Cardiac muscle cell (in vitro differentiated cells and primary cell): Measurements from ENCODE around the gene ZNF609. TPM values are rescaled to one million over a fixed set of nuclear protein-coding genes. Genes with fewer than 3 reads are reported as not detected.
A peak's percentile ranks its signal among the peaks of the same experiment; 100 is the strongest.

Experiments used
- DNase-seq, 2 donors: peaks; one replicate each; pipeline versions ENCODE4 v3.0.0 to v3.0.0-alpha.2; 2010 to 2017; ENCODE audit warnings: low read depth in 1 of 2, low spot score in 1 of 2
- H3K27ac ChIP-seq: fragments of 200-600 bp; sonication (generic); 2 replicates; pipeline ENCODE4 v1.5.1; 2016
- H3K27me3 ChIP-seq: fragments of 200-600 bp; sonication (generic); 2 replicates; pipeline ENCODE4 v1.6.0; 2016; ENCODE audit warnings: control low read depth
- H3K36me3 ChIP-seq: fragments of 200-600 bp; sonication (generic); 2 replicates; pipeline ENCODE4 v1.5.1; 2016; ENCODE audit warnings: control low read depth
- H3K4me1 ChIP-seq: fragments of 200-600 bp; sonication (generic); 2 replicates; pipeline ENCODE4 v1.8.1; 2017; ENCODE audit warnings: low read depth, mild to moderate bottlenecking, mixed run types
- H3K4me3 ChIP-seq: fragments of 200-600 bp; sonication (generic); 2 replicates; pipeline ENCODE4 v1.5.1; 2016; ENCODE audit warnings: mild to moderate bottlenecking
- H3K9me3 ChIP-seq: fragments of 200-600 bp; sonication (generic); 2 replicates; pipeline ENCODE4 v1.5.1; 2017; ENCODE audit warnings: low read depth, mild to moderate bottlenecking, control low read depth
- CTCF ChIP-seq: IDR thresholded peaks from 2 replicates; pipeline ENCODE4 v1.5.1; 2012; ENCODE audit warnings: low read depth, mild to moderate bottlenecking, low read length
- polyA plus RNA-seq: library from polyadenylated mRNA; unstranded; fragments of >200 nt; fragmentation: Nextera tagmentation; extraction: Ambion mirVana; gene quantifications from 2 replicates; pipeline ENCODE4 v1.2.1, GENCODE V29; 2016
- total RNA-seq: library from RNA; depleted of rRNA; stranded (reverse); fragments of >200 nt; gene quantifications from 2 replicates; pipeline ENCODE4 v1.2.3, GENCODE V29; 2016

Gene ZNF609
- total and polyA plus RNA-seq, 2 experiments from 2014 or later, result 25.6 to 41.4 TPM

- Histone ChIP-seq H3K27ac (peak overlapping the region; percentile 50), H3K27me3 (no peaks in the 10 kb centered on the region), H3K36me3 (no peaks in the 10 kb centered on the region), H3K9me3 (no peaks in the 10 kb centered on the region), H3K4me3 (no peak overlapping the region), H3K4me1 (peaks cover 34% of the 10 kb centered on the region)
- TF ChIP-seq CTCF, result no peak
- no peak for DNase-seq
These were observed 1.2 kb upstream of the ZNF609 start for GRCh38 chr15:64459066-64459781.

GRCh38 chr15:64460724-64461720 is 644 bp downstream of the ZNF609 start:
- H3K4me1 ChIP-seq, result peaks cover 39% of the 10 kb centered on the region
- no peaks in the 10 kb centered on the region for H3K9me3 ChIP-seq
- no peaks in the 10 kb centered on the region for H3K27me3 ChIP-seq
- peak; percentile 51 to 87 for DNase-seq
- peak overlapping the region; percentile 92 for H3K4me3 ChIP-seq
- H3K27ac ChIP-seq, result peak overlapping the region; percentile 91
- no peaks in the 10 kb centered on the region for H3K36me3 ChIP-seq
- peak; percentile 11 for TF ChIP-seq CTCF

- Histone ChIP-seq H3K27ac (peak overlapping the region; percentile 91), H3K9me3 (no peaks in the 10 kb centered on the region), H3K4me3 (peak overlapping the region; percentile 92), H3K36me3 (no peaks in the 10 kb centered on the region), H3K27me3 (no peaks in the 10 kb centered on the region), H3K4me1 (peaks cover 46% of the 10 kb centered on the region)
- no peak for TF ChIP-seq CTCF
- peak; percentile 23 to 41 for DNase-seq
These were observed 1.4 kb downstream of the ZNF609 start for GRCh38 chr15:64461721-64462162.

GRCh38 chr15:64462492-64462891 is 2.1 kb downstream of the ZNF609 start:
- H3K36me3 ChIP-seq, result no peaks in the 10 kb centered on the region
- peak overlapping the region; percentile 91 for H3K27ac ChIP-seq
- no peaks in the 10 kb centered on the region for H3K27me3 ChIP-seq
- no peaks in the 10 kb centered on the region for H3K9me3 ChIP-seq
- no peak for TF ChIP-seq CTCF
- H3K4me3 ChIP-seq, result peak overlapping the region; percentile 92
- H3K4me1 ChIP-seq, result peaks cover 50% of the 10 kb centered on the region
- DNase-seq, result no peak

- DNase-seq, result peak in 1 of 2 donors; percentile 42
- Histone ChIP-seq H3K4me3 (no peak overlapping the region), H3K36me3 (no peaks in the 10 kb centered on the region), H3K27me3 (no peaks in the 10 kb centered on the region), H3K4me1 (peaks cover 47% of the 10 kb centered on the region), H3K27ac (no peak overlapping the region), H3K9me3 (no peaks in the 10 kb centered on the region)
- TF ChIP-seq CTCF, result no peak
These were observed 4.1 kb downstream of the ZNF609 start for GRCh38 chr15:64464276-64465005.
